Activated T-cell treated with anti-CD3 and anti-CD28 coated beads, Interleukin-2, amount 50 U/mL, for 24 hours (primary cell): ENCODE results near the gene OSBPL5.
"Not testable (repeated sequence)": the region's sequence is repeated elsewhere in the genome, so short reads cannot be mapped to it uniquely, and the experiment has no call there.

Experiments used
- DNase-seq: peaks from one replicate; pipeline ENCODE4 v3.0.0-alpha.2; 2020
- H3K27ac Mint-ChIP-seq: 2 replicates; pipeline ENCODE4 v1.8.0; 2020; ENCODE audit warnings: mild to moderate bottlenecking, mixed read lengths
- H3K27me3 Mint-ChIP-seq: 2 replicates; pipeline ENCODE4 v1.8.0; 2020; ENCODE audit warnings: mixed read lengths
- H3K36me3 Mint-ChIP-seq: 2 replicates; pipeline ENCODE4 v1.8.0; 2020; ENCODE audit warnings: low read depth, mixed read lengths
- H3K4me1 Mint-ChIP-seq: 2 replicates; pipeline ENCODE4 v1.8.0; 2020; ENCODE audit warnings: low read depth, mixed read lengths
- H3K4me3 Mint-ChIP-seq: 2 replicates; pipeline ENCODE4 v1.8.0; 2020; ENCODE audit warnings: mild to moderate bottlenecking, moderate library complexity, mixed read lengths
- H3K9me3 Mint-ChIP-seq: 2 replicates; pipeline ENCODE4 v1.8.0; 2020; ENCODE audit warnings: mixed read lengths

OSBPL5 gene

DNA sequence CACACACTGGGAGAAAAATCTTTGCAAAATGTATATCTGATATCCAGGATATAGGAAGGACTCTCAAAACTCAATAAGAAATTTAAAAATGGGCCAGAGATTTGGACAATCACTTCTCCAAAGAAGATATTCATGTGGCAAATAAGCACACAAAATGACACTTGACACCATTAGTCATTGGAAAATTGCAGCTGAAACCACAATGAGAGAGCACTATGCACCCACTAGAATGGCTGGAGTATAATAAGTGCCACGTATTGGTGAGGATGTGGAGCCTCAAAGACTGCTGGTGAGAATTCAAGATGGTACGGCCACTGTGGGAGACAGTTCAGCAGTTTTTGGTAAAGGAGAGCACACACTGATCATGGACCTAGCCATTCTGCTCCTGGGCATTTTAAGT, 12.8 kb upstream of the OSBPL5 start:
- no peak overlapping the region for H3K4me3 Mint-ChIP-seq
- no peaks in the 10 kb centered on the region for H3K4me1 Mint-ChIP-seq
- H3K9me3 Mint-ChIP-seq: peaks cover 12% of the 10 kb centered on the region
- H3K36me3 Mint-ChIP-seq: peaks cover 2% of the 10 kb centered on the region
- peaks cover 7% of the 10 kb centered on the region for H3K27me3 Mint-ChIP-seq
- no peak overlapping the region for H3K27ac Mint-ChIP-seq
- DNase-seq: no peak

DNA sequence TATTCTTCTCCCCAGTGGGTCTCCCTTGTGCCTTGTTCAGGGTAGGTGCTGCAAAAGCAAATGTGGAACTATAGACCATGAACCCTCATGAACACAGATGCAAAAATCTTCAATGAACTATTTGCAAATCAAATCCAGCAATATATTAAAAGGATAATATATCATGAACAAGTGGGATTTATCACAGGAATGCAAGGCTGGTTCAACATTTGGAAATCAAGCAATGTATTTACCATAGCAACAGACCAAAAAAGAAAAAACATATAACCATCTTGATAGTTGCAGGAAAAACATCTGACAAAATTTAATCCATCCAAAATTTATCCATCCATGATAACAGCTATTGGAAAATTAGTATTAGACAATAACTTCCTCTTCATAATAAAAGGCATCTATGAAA, 11.4 kb upstream of the OSBPL5 start:
- peaks cover 17% of the 10 kb centered on the region for H3K27me3 Mint-ChIP-seq
- H3K9me3 Mint-ChIP-seq: peaks cover 12% of the 10 kb centered on the region
- H3K4me3 Mint-ChIP-seq: no peak overlapping the region
- H3K36me3 Mint-ChIP-seq: peaks cover 2% of the 10 kb centered on the region
- peaks cover 3% of the 10 kb centered on the region for H3K4me1 Mint-ChIP-seq
- no peak for DNase-seq
- H3K27ac Mint-ChIP-seq: no peak overlapping the region

DNA sequence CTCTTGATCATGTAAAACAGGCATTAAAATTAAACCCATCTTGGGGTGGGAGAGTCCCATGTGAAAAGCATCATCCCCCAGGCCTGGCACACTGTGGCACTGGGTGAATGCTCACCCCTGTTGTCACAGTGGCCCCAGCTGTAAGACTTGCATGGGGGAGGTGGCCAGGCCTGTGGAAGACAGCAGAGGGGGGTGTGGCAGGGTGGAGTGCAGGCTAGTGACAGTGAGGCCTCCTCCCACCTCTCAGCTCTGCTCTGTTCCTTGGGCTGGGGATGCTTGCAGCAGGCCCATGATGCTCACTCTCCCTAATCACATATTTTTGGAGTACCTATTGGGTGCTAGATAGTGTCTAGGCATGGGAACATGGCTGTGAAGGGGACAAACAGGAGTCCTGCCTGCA, 10.1 kb upstream of the OSBPL5 start:
- peaks cover 28% of the 10 kb centered on the region for H3K27me3 Mint-ChIP-seq

DNA sequence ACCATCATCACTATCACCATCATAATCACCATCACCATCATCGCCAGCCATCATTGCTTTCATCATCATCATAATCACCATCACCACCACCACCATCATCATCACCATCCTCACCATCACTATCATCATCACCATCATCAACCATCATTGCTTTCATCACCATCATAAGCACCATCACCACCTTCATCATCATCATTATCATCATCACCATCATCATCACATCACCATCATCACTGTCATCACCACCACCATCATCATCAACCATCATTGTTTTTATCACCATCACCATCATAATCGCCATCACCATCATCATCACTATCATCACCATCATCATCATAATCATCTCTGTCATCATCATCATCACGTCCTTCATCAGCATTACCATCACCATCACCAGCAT, 9.3 kb upstream of the OSBPL5 start:
- Mint-ChIP-seq H3K4me1 (peaks cover 17% of the 10 kb centered on the region), H3K27ac (no peak overlapping the region), H3K9me3 (peaks cover 12% of the 10 kb centered on the region), H3K4me3 (no peak overlapping the region), H3K27me3 (peaks cover 34% of the 10 kb centered on the region), H3K36me3 (peaks cover 2% of the 10 kb centered on the region)
- DNase-seq: no peak

More for the DNA sequence above, 10.1 kb upstream of the OSBPL5 start:
- H3K27ac Mint-ChIP-seq: no peak overlapping the region
- H3K4me3 Mint-ChIP-seq: no peak overlapping the region
- peaks cover 12% of the 10 kb centered on the region for H3K9me3 Mint-ChIP-seq
- H3K4me1 Mint-ChIP-seq: peaks cover 9% of the 10 kb centered on the region
- H3K36me3 Mint-ChIP-seq: peaks cover 2% of the 10 kb centered on the region
- DNase-seq: no peak

DNA sequence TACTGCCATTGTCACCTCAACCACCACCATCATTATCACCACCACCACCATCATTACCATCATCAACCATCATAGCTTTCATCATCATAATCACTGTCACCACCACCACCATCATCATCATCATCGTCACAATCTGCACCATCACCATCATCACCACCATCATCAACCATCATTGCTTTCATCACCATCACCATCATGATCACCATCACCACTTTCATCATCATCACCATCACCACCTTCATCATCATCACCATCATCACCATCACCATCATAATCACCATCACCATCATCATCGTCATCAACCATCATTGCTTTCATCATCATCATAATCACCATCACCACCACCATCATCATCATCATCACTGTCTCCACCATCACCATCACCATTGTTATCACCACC, 8.7 kb upstream of the OSBPL5 start:
- H3K4me1 Mint-ChIP-seq: peaks cover 23% of the 10 kb centered on the region
- H3K27me3 Mint-ChIP-seq: peaks cover 39% of the 10 kb centered on the region
- no peak for DNase-seq
- H3K27ac Mint-ChIP-seq: no peak overlapping the region
- peaks cover 2% of the 10 kb centered on the region for H3K36me3 Mint-ChIP-seq
- H3K4me3 Mint-ChIP-seq: no peak overlapping the region
- H3K9me3 Mint-ChIP-seq: peaks cover 12% of the 10 kb centered on the region

DNA sequence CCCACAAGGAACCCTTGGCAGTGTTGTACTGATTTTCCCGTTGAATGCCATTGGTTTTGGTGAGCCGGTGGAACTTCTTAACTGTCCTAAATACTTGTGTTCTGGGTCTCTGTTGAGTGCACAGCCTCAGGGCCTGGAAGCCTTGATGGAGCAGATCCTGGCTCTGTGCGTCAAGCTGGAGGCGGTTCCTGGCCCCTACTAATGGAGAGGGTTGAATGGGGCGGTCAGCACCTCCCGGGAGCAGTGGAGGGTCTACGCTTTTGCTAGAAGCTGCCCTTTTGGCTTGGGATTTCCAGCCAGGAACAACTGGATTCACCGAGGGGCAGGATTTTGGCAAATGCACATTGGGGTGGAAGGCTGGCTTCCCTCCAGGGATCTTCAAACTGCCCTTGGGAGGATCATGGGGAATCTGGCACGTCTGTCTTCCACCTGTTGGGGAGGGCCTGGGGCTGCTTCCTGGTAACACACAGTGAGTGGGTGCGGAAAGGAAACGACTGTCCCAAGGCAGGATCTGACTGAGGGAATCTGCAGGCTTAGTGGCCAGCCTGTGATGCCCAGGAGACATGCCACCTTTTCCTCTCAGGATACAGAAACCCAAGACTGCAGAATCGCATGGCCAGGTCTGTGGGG, 6.9 kb upstream of the OSBPL5 start:
- Mint-ChIP-seq H3K36me3 (peaks cover 2% of the 10 kb centered on the region), H3K4me1 (peaks cover 23% of the 10 kb centered on the region), H3K27me3 (peaks cover 53% of the 10 kb centered on the region), H3K9me3 (peaks cover 9% of the 10 kb centered on the region), H3K27ac (no peak overlapping the region), H3K4me3 (no peak overlapping the region)
- DNase-seq: no peak

DNA sequence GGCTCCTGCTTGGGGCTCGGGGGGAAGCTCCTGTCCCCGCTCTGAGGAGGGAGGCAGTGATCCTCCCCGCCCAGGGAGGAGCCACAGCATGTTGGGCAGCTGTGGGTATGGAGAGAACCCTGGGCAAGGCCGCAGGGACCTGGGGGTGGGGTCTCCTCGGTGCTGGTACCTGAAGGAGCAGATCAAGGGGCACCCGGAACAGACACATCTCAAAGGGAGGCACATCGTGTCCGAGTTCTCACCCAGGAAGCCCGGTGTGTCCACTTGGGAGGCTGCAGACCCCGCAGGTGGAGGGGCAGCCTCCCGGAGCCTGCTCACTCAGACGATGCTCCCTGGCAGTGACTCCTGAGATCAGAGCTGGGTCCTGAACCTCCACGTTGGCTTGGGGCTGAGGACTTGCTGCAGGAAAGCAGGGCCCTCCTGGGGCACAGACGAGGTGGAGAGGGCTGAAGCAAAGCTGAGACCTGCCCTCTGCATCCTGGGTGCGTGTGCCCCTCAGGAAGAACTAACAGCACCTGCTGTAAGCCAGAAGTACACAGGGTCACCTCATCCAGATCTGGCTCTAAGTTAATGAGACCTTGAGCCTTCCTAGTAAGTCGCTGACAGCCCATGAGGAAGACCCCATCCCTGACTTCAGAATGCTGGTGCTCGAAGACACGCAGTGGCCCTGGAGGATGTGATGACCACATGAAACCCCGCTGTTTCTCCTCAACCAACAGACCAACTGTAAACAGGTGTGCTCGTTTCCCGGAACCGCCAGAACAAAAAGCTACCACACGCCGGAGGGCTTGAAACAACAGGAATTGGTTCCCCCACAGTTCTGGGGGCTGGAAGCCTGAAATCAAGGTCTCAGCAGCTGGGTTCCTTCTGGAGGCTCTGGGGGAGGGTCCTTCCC, 5.9 kb upstream of the OSBPL5 start:
- Mint-ChIP-seq H3K9me3 (peaks cover 2% of the 10 kb centered on the region), H3K4me3 (no peak overlapping the region), H3K4me1 (peaks cover 23% of the 10 kb centered on the region), H3K27me3 (peaks cover 60% of the 10 kb centered on the region), H3K27ac (no peak overlapping the region), H3K36me3 (no peaks in the 10 kb centered on the region)
- no peak for DNase-seq

DNA sequence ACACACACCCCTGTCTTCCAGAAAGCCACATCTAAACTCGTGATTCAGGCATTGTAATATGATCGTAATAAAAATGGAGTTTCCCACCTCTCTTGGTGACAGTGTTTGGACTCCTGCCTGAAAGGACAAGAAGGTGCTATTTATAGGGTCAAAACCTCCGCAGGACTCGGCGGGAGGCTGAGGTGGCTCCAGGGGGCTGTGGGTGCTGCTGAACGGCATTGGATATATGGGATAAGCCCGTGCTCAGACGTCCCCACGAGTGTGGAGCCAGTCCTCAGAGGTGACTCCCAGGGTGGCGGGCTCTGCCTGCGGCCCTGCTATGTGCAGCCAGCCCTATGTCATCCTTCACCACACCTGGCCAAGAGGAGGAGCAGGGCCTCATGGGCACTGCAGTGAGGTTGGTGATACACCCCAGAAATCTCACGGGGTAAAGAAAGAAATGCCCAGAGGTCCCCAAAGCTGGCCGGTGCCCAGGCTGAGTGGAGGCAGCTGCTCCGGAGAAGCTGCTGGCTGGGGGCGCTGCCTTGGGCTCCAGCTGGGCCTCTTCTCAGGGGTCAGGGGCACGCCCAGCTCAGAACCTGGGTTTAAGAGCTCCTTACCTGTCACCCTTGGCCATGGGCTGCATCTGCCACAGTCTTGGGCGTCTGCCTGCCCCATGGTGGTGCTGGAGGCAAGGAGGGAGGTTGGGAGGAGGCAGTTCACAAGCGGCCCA, 5.1 kb upstream of the OSBPL5 start:
- H3K4me1 Mint-ChIP-seq: peaks cover 27% of the 10 kb centered on the region
- H3K4me3 Mint-ChIP-seq: peak overlapping the region; percentile 58
- no peak for DNase-seq
- peak overlapping the region; percentile 56 for H3K27ac Mint-ChIP-seq
- no peaks in the 10 kb centered on the region for H3K9me3 Mint-ChIP-seq
- no peaks in the 10 kb centered on the region for H3K36me3 Mint-ChIP-seq
- peaks cover 62% of the 10 kb centered on the region for H3K27me3 Mint-ChIP-seq

DNA sequence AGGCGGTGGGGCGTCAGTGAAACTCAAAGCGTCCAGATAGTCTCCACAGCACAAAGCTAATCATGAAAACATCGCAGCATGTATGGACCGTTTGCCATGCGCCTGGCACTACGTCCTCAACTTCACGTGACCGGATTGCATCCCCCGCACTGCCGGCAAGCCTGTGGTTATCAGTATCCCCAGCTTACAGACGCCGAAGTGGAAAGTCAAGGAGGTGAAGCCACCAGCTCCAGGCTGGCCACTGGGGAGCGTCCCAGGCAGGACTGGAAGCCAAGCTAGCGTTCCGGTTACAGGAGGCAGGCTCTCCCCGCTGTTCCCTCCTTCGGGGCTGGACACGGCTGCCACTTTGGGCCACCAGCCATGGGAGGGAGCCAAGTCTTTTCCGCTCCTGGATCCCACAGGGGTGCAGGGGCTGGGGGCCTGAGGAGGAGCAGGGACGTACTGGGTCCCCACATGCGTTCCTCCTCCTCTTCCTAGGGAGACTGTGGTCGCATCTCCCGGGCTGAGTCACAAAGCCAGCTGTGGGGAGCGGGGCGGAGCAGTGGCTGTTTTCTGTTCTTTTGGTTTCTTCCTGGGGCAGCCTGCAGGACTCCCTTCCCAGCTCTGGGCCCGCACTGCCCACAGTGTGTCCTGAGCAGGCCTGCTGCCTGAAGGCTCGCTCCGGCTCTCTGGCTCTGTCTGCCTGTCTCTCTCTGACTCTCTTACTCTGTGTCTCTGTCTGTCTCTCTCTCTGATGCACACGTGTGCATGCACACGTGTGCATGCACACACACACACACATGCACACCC, 4.3 kb upstream of the OSBPL5 start:
- H3K27ac Mint-ChIP-seq: peak overlapping the region; percentile 56
- peak; percentile 50 for DNase-seq
- peaks cover 27% of the 10 kb centered on the region for H3K4me1 Mint-ChIP-seq
- H3K27me3 Mint-ChIP-seq: peaks cover 62% of the 10 kb centered on the region
- no peaks in the 10 kb centered on the region for H3K9me3 Mint-ChIP-seq
- H3K4me3 Mint-ChIP-seq: peak overlapping the region; percentile 58
- no peaks in the 10 kb centered on the region for H3K36me3 Mint-ChIP-seq

DNA sequence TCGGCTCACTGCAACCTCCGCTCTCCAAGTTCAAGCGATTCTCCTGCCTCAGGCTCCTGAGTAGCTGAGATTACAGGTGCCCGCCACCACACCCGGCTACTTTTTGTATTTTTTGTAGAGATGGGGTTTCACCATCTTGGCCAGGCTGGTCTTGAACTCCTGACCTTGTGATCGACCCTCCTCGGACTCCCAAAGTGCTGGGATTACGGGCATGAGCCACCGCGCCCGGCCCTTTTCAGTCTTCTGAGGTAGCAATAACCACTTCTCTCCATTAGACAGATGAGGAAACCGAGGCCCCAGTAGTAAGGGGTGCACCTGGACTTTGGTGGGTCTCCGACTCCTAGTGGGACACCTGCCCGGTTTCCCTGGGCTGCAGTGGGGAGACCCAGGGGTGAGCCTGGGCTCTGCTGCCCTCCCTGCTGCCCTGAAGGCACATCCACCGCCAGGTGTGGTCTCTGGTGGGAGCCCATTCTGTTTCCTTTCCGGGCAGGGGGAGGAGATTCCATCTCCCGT, 3.7 kb upstream of the OSBPL5 start:
- peaks cover 30% of the 10 kb centered on the region for H3K4me1 Mint-ChIP-seq
- H3K27me3 Mint-ChIP-seq: peaks cover 65% of the 10 kb centered on the region
- not testable (repeated sequence) for H3K36me3 Mint-ChIP-seq, DNase-seq, H3K27ac Mint-ChIP-seq, H3K9me3 Mint-ChIP-seq
- H3K4me3 Mint-ChIP-seq: peak overlapping the region; percentile 58

DNA sequence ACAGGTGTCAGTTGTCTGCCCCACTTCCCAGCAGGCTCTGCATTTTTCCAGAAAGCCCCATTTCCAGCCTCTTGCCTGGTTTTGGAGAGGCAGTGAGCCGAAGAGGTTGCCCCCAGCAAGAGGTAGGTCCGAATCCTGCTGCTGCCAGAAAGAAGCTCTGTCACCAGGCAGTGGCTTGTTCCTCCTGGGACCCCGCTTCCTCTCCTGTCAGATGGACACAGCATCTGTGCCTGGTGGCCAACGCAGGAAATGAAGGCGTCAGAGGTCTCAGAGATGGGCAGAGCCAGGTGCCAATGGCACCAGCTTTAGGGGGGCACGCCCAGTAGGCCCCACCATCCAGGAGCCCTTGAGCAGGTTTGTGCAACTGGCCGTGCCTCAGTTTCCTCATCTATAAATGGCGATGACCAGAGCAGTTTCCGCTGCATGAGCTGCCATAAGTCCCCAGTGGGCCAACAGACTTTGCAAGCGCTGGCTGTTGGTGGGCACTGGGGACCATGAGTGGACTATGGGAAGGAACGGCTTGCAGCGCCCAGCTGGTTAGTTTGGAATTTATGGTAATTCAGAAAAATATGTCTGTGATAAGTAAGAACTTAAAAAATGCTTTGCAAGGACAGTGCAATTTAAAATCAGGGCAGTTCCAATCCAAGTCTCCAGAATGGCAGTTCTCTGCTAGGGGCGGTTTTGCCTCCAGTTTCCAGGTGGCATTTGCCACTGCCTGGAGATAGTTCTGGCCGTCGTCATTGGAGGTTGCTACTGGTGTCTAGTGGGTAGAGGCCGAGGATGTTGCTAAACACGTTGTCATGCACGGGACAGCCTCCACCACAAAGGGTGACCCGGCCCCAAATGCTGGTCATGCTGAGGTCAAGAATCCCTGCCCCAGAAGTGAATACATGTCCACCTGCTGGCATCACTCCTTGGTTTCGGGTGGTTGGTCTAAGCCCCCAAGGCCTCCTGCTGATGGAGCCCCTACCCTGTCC, 2.3 kb upstream of the OSBPL5 start:
- no peak for DNase-seq
- H3K27me3 Mint-ChIP-seq: peaks cover 75% of the 10 kb centered on the region
- H3K27ac Mint-ChIP-seq: no peak overlapping the region
- H3K36me3 Mint-ChIP-seq: no peaks in the 10 kb centered on the region
- peaks cover 37% of the 10 kb centered on the region for H3K4me1 Mint-ChIP-seq
- H3K4me3 Mint-ChIP-seq: no peak overlapping the region
- no peaks in the 10 kb centered on the region for H3K9me3 Mint-ChIP-seq

DNA sequence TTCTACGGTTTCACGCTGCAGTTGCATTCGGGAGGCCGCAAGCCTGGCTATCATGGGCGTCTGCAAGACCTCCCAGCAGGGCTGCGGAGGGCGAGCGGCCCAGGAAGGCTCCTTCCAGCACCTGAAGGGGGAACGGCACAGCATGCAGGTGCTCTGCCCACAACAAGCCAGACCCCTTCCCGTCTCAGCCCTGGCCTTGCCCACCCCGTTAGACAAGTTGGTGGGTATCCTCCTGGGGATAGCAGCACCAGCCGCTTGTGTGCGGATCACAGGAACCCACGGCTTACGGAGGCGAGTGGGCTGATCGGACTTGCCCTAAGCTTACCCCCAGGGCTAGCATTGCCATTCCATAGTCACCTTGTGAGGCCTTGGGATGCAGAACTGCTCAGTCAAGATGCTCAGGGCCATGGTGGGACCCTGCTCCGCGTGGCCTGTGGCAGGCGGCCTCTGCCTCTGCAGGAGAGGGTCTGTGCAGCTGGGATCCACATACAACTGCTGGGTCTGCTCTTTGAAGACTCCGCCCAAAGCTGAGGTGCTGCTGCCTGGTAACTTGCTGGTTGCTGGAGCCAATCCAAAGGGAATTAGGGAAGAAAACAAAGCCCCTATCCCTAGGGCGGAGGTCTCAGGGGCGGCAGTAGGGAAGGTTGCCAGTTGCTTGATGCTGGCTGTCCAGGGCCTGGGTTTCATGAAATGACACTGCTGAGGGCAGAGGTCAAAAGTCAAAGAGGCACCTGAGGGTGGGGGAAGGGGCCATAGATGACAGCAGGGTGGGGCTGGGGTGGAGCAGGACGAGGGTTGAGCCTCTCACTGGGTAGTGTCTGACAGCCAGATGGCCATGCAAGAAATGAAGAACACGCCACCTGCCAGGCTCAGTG, 1.4 kb upstream of the OSBPL5 start:
- Mint-ChIP-seq H3K4me3 (no peak overlapping the region), H3K4me1 (peaks cover 33% of the 10 kb centered on the region), H3K27me3 (peaks cover 74% of the 10 kb centered on the region), H3K27ac (no peak overlapping the region), H3K36me3 (no peaks in the 10 kb centered on the region), H3K9me3 (no peaks in the 10 kb centered on the region)
- no peak for DNase-seq
